WTC11 (cell line): ENCODE measurements around the gene ITGA6. TPM values are rescaled to one million over a fixed set of nuclear protein-coding genes. Genes with fewer than 3 reads are reported as not detected.

ENCODE experiments used
- ATAC-seq: fragments of 200-7000 bp; cut with Tn5 transposase; 2 replicates; pipeline ENCODE4 v1.10.0; 2021; ENCODE audit warnings: mild to moderate bottlenecking, moderate library complexity
- Bru-seq: library from RNA; stranded (reverse); fragments of 400-500 nt; gene quantifications from one replicate; lab custom pipeline; 2021; lab: Mats Ljungman, UMichigan
- CTCF ChIA-PET: fragments of 300-600 bp; sonication (Branson Sonifier 250); formaldehyde crosslinking; loops from one replicate; lab custom pipeline; 2021; ENCODE audit warnings: antibody characterized with exemption; lab: Charles Lee
- POLR2A ChIA-PET: fragments of 350-600 bp; sonication (Branson Sonifier 250); formaldehyde crosslinking; loops from one replicate; lab custom pipeline; 2021; ENCODE audit warnings: antibody characterized with exemption; lab: Charles Lee
- DNase-seq: peaks from one replicate; pipeline ENCODE4 v3.0.0; 2021; ENCODE audit warnings: low spot score
- H3K27ac Mint-ChIP-seq: 2 replicates; pipeline ENCODE4 v1.8.0; 2021; ENCODE audit warnings: mixed read lengths
- H3K27me3 Mint-ChIP-seq: 2 replicates; pipeline ENCODE4 v1.8.0; 2021; ENCODE audit warnings: low read depth, mild to moderate bottlenecking, moderate library complexity, mixed read lengths
- H3K36me3 Mint-ChIP-seq: 2 replicates; pipeline ENCODE4 v1.8.0; 2021; ENCODE audit warnings: mixed read lengths
- H3K4me1 Mint-ChIP-seq: 2 replicates; pipeline ENCODE4 v1.8.0; 2022; ENCODE audit warnings: mixed read lengths
- H3K4me3 Mint-ChIP-seq: 2 replicates; pipeline ENCODE4 v1.8.0; 2021; ENCODE audit warnings: mild to moderate bottlenecking, moderate library complexity, mixed read lengths
- H3K9me3 Mint-ChIP-seq: 2 replicates; pipeline ENCODE4 v1.8.0; 2021; ENCODE audit warnings: mixed read lengths
- AFF4 ChIP-seq: sonication (generic); formaldehyde crosslinking; IDR thresholded peaks from 2 replicates; pipeline ENCODE4 v1.8.1; 2023; ENCODE audit warnings: mild to moderate bottlenecking, missing genetic modification reagents, borderline replicate concordance
- ATF1 ChIP-seq: sonication (generic); formaldehyde crosslinking; IDR thresholded peaks from 2 replicates; pipeline ENCODE4 v1.8.1; 2023; ENCODE audit warnings: mild to moderate bottlenecking, moderate library complexity, missing genetic modification reagents
- E2F1 ChIP-seq: sonication (generic); formaldehyde crosslinking; IDR thresholded peaks from 2 replicates; pipeline ENCODE4 v1.8.0; 2022; ENCODE audit warnings: mild to moderate bottlenecking, missing genetic modification reagents
- ELF4 ChIP-seq: sonication (generic); formaldehyde crosslinking; IDR thresholded peaks from 2 replicates; pipeline ENCODE4 v1.8.1; 2022; ENCODE audit warnings: low read depth, mild to moderate bottlenecking, moderate library complexity, missing genetic modification reagents
- ESRRA ChIP-seq: sonication (generic); formaldehyde crosslinking; IDR thresholded peaks from 2 replicates; pipeline ENCODE4 v1.8.1; 2022; ENCODE audit warnings: mild to moderate bottlenecking, missing genetic modification reagents, borderline replicate concordance
- FOXK1 ChIP-seq: sonication (generic); formaldehyde crosslinking; IDR thresholded peaks from 2 replicates; pipeline ENCODE4 v1.8.0; 2022; ENCODE audit warnings: mild to moderate bottlenecking, moderate library complexity, missing genetic modification reagents
- FOXP1 ChIP-seq: sonication (generic); formaldehyde crosslinking; IDR thresholded peaks from 2 replicates; pipeline ENCODE4 v1.8.0; 2022; ENCODE audit warnings: missing genetic modification reagents, mild to moderate bottlenecking, moderate library complexity, borderline replicate concordance
- GABPB1 ChIP-seq: sonication (generic); formaldehyde crosslinking; IDR thresholded peaks from 2 replicates; pipeline ENCODE4 v1.8.1; 2023; ENCODE audit warnings: mild to moderate bottlenecking, missing genetic modification reagents
- HMGA2 ChIP-seq: fragments of 250-450 bp; sonication (Bioruptor Pico); IDR thresholded peaks from 2 replicates; pipeline ENCODE4 v1.4.0; 2021; ENCODE audit warnings: mild to moderate bottlenecking, moderate library complexity
- IRF1 ChIP-seq: sonication (generic); formaldehyde crosslinking; IDR thresholded peaks from 2 replicates; pipeline ENCODE4 v1.8.0; 2023; ENCODE audit warnings: missing genetic modification reagents
- JAZF1 ChIP-seq: fragments of 250-450 bp; sonication (Bioruptor Pico); IDR thresholded peaks from 2 replicates; pipeline ENCODE4 v1.9.0; 2021; ENCODE audit warnings: moderate library complexity, mild to moderate bottlenecking, inconsistent platforms
- JUN ChIP-seq: sonication (generic); formaldehyde crosslinking; IDR thresholded peaks from 2 replicates; pipeline ENCODE4 v1.8.0; 2023; ENCODE audit warnings: mild to moderate bottlenecking, missing genetic modification reagents
- KAT7 ChIP-seq: sonication (generic); formaldehyde crosslinking; IDR thresholded peaks from 2 replicates; pipeline ENCODE4 v1.8.1; 2023; ENCODE audit warnings: missing genetic modification reagents, mild to moderate bottlenecking, borderline replicate concordance
- MAX ChIP-seq: sonication (generic); formaldehyde crosslinking; IDR thresholded peaks from 2 replicates; pipeline ENCODE4 v1.8.0; 2022; ENCODE audit warnings: mild to moderate bottlenecking, missing genetic modification reagents
- NR2C2 ChIP-seq: sonication (generic); formaldehyde crosslinking; IDR thresholded peaks from 2 replicates; pipeline ENCODE4 v1.8.0; 2022; ENCODE audit warnings: mild to moderate bottlenecking, missing genetic modification reagents
- SMAD3 ChIP-seq: sonication (generic); formaldehyde crosslinking; IDR thresholded peaks from 2 replicates; pipeline ENCODE4 v1.8.0; 2022; ENCODE audit warnings: missing genetic modification reagents, mild to moderate bottlenecking, borderline replicate concordance
- SP1 ChIP-seq: sonication (generic); formaldehyde crosslinking; conservative IDR thresholded peaks from 2 replicates; pipeline ENCODE4 v1.8.1; 2022; ENCODE audit warnings: missing genetic modification reagents
- TEAD1 ChIP-seq: sonication (generic); formaldehyde crosslinking; IDR thresholded peaks from 2 replicates; pipeline ENCODE4 v1.8.0; 2022; ENCODE audit warnings: mild to moderate bottlenecking, missing genetic modification reagents
- ZBTB43 ChIP-seq: sonication (generic); formaldehyde crosslinking; IDR thresholded peaks from 2 replicates; pipeline ENCODE4 v1.8.1; 2023; ENCODE audit warnings: mild to moderate bottlenecking, missing genetic modification reagents
- ZNF219 ChIP-seq: sonication (generic); formaldehyde crosslinking; IDR thresholded peaks from 2 replicates; pipeline ENCODE4 v1.8.0; 2023; ENCODE audit warnings: missing genetic modification reagents, mild to moderate bottlenecking, borderline replicate concordance
- ZNF317 ChIP-seq: sonication (generic); formaldehyde crosslinking; IDR thresholded peaks from 2 replicates; pipeline ENCODE4 v1.8.1; 2023; ENCODE audit warnings: low read depth, mild to moderate bottlenecking, moderate library complexity, missing genetic modification reagents, borderline replicate concordance
- long read RNA-seq, 3 experiments: library from RNA in 1 of 3; library from capped mRNA in 1 of 3; library from polyadenylated mRNA in 1 of 3; unstranded in 2 of 3; stranded (forward) in 1 of 3; transcript quantifications; one replicate each; pipeline ENCODE4 v2.0.0, GENCODE V29; 2021
- total RNA-seq: library from RNA; stranded (reverse); gene quantifications from 3 replicates; pipeline ENCODE4 v1.2.3, GENCODE V29; 2021
- TF ChIP-seq, protein P1 (sequence below): sonication (generic); formaldehyde crosslinking; IDR thresholded peaks from 2 replicates; pipeline ENCODE4 v1.8.0; 2022; ENCODE audit warnings: mild to moderate bottlenecking, missing genetic modification reagents
- TF ChIP-seq, protein P2 (sequence below): sonication (generic); formaldehyde crosslinking; IDR thresholded peaks from 2 replicates; pipeline ENCODE4 v1.8.1; 2022; ENCODE audit warnings: mild to moderate bottlenecking, moderate library complexity, missing genetic modification reagents

The ITGA6 gene
- total RNA-seq (78.8 to 83.6 TPM (median 82.4 TPM) in 3 replicates), Bru-seq, nascent RNA (percentile 87 among the genes with signal in this experiment)
- long read RNA-seq, experiment 1, full-length matches to known transcripts, result 298 of 486 reads
- long read RNA-seq, experiment 1, partial matches to known transcripts, result 66 of 486 reads
- long read RNA-seq, experiment 1, other reads (novel, unspliced or antisense), result 122 of 486 reads
- long read RNA-seq, experiment 2, full-length matches to known transcripts, result 15 of 96 reads
- long read RNA-seq, experiment 2, partial matches to known transcripts, result 31 of 96 reads
- long read RNA-seq, experiment 2, other reads (novel, unspliced or antisense), result 50 of 96 reads
- long read RNA-seq, experiment 3, partial matches to known transcripts, result 2 of 11 reads
- long read RNA-seq, experiment 3, other reads (novel, unspliced or antisense), result 9 of 11 reads

DNA sequence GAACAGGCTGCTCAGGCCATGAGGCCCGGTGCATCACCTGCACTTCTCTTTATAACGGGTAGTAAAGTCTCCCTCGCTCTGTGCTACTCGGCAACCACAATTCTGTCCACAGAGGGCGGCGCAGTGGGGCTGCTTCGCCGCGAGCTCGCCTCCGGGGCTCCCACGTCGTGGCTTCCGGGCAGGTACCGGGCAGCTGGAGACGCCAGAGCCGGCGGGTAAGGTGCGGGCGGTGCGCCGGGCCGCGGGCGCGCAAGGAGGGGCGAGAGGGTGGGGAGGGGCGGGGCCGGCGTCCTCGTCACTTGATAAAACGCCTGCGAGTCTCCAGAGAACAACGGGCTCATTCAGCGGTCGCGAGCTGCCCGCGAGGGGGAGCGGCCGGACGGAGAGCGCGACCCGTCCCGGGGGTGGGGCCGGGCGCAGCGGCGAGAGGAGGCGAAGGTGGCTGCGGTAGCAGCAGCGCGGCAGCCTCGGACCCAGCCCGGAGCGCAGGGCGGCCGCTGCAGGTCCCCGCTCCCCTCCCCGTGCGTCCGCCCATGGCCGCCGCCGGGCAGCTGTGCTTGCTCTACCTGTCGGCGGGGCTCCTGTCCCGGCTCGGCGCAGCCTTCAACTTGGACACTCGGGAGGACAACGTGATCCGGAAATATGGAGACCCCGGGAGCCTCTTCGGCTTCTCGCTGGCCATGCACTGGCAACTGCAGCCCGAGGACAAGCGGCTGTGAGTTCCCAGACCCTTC lies at the start of gene ITGA6:
TSS of gene ITGA6 (plus strand) at position 331 of the 734 bp plus-strand sequence.
- ATAC-seq (peak; percentile 66), DNase-seq (peak; percentile 79)
- H3K9me3 Mint-ChIP-seq, result no peaks in the 10 kb centered on the region
- H3K4me1 Mint-ChIP-seq, result peaks cover 28% of the 10 kb centered on the region
- H3K27ac Mint-ChIP-seq, result peak within 1 kb of the TSS; percentile 87
- peaks cover 13% of the 10 kb centered on the region for H3K27me3 Mint-ChIP-seq
- H3K36me3 Mint-ChIP-seq, result no peaks in the 10 kb centered on the region
- ChIA-PET POLR2A (interaction anchor here (0.6 to 1.6 kb wide), 6 partner anchors 15 to 286 kb away, joined by 3 to 12 read pairs (median 6); no protein-coding TSS in a partner anchor), CTCF (interaction anchor here (0.6 to 6.1 kb wide), 10 partner anchors 10 to 296 kb away, joined by 3 to 88 read pairs (median 4); no protein-coding TSS in a partner anchor)
- H3K4me3 Mint-ChIP-seq, result peak within 1 kb of the TSS; percentile 91
- TF ChIP-seq ZNF317 (CRISPR knock-in tag), result peak; percentile 14; the same call in 1 of the 2 replicates
- peak; percentile 88; the same call in 1 of the 2 replicates for TF ChIP-seq FOXP1 (CRISPR knock-in tag)
- TF ChIP-seq FOXK1 (CRISPR knock-in tag), result peak; percentile 66
- TF ChIP-seq SMAD3 (CRISPR knock-in tag), result 0 out of 2 replicates have a peak, but pooled peaks have one; percentile 9
- peak; percentile 72 for TF ChIP-seq SP1 (CRISPR knock-in tag)
- peak; percentile 6; the same call in 1 of the 2 replicates for TF ChIP-seq ESRRA (CRISPR knock-in tag)
- 0 out of 2 replicates have a peak, but pooled peaks have one; percentile 53 for TF ChIP-seq ZBTB43 (CRISPR knock-in tag)
- 0 out of 2 replicates have a peak, but pooled peaks have one; percentile 16 for TF ChIP-seq JUN
- TF ChIP-seq TEAD1 (CRISPR knock-in tag), result peak; percentile 27; the same call in 1 of the 2 replicates
- TF ChIP-seq KAT7, result 0 out of 2 replicates have a peak, but pooled peaks have one; percentile 35
- no peak for TF ChIP-seq JAZF1 (CRISPR knock-in tag)
- TF ChIP-seq ZNF219 (CRISPR knock-in tag), result 0 out of 2 replicates have a peak, but pooled peaks have one; percentile 31
- TF ChIP-seq, protein P1, sequence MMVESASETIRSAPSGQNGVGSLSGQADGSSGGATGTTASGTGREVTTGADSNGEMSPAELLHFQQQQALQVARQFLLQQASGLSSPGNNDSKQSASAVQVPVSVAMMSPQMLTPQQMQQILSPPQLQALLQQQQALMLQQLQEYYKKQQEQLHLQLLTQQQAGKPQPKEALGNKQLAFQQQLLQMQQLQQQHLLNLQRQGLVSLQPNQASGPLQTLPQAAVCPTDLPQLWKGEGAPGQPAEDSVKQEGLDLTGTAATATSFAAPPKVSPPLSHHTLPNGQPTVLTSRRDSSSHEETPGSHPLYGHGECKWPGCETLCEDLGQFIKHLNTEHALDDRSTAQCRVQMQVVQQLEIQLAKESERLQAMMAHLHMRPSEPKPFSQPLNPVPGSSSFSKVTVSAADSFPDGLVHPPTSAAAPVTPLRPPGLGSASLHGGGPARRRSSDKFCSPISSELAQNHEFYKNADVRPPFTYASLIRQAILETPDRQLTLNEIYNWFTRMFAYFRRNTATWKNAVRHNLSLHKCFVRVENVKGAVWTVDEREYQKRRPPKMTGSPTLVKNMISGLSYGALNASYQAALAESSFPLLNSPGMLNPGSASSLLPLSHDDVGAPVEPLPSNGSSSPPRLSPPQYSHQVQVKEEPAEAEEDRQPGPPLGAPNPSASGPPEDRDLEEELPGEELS, result 0 out of 2 replicates have a peak, but pooled peaks have one; percentile 47
- no peak for TF ChIP-seq ATF1
- 0 out of 2 replicates have a peak, but pooled peaks have one; percentile 15 for TF ChIP-seq IRF1 (CRISPR knock-in tag)
- peak; percentile 52; the same call in 1 of the 2 replicates for TF ChIP-seq GABPB1 (CRISPR knock-in tag)
- TF ChIP-seq, protein P2, sequence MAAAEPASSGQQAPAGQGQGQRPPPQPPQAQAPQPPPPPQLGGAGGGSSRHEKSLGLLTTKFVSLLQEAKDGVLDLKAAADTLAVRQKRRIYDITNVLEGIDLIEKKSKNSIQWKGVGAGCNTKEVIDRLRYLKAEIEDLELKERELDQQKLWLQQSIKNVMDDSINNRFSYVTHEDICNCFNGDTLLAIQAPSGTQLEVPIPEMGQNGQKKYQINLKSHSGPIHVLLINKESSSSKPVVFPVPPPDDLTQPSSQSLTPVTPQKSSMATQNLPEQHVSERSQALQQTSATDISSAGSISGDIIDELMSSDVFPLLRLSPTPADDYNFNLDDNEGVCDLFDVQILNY (CRISPR knock-in tag), result 0 out of 2 replicates have a peak, but pooled peaks have one; percentile 19
- no peak for TF ChIP-seq HMGA2
- no peak for TF ChIP-seq NR2C2 (CRISPR knock-in tag)
- no peak for TF ChIP-seq AFF4 (CRISPR knock-in tag)
- TF ChIP-seq E2F1 (CRISPR knock-in tag), result 0 out of 2 replicates have a peak, but pooled peaks have one; percentile 33
- TF ChIP-seq ELF4 (CRISPR knock-in tag), result 0 out of 2 replicates have a peak, but pooled peaks have one; percentile 30
- TF ChIP-seq MAX, result peak; percentile 82; the same call in 1 of the 2 replicates
